NB4 (cell line): ENCODE data around the gene CLBA1.

Experiments
- DNase-seq: peaks from one replicate; pipeline ENCODE4 v3.0.0; 2010; ENCODE audit warnings: low read depth
- H3K4me3 ChIP-seq: one replicate; pipeline ENCODE4 v1.5.1; 2011; ENCODE audit warnings: mild to moderate bottlenecking, low read depth, low read length, moderate library complexity
- MAX ChIP-seq: IDR thresholded peaks from 2 replicates; pipeline ENCODE4 v1.6.1; 2011; ENCODE audit warnings: low read depth, low read length
- MYC ChIP-seq: IDR thresholded peaks from 2 replicates; pipeline ENCODE4 v1.6.1; 2011; ENCODE audit warnings: low read depth, low read length
- POLR2A ChIP-seq: IDR thresholded peaks from 2 replicates; pipeline ENCODE4 v1.6.1; 2011; ENCODE audit warnings: mild to moderate bottlenecking; ENCODE audit not compliant: insufficient read length; ENCODE audit errors: extremely low read depth
- TF ChIP-seq, protein P1 (sequence below): IDR thresholded peaks from one replicate; pipeline ENCODE4 v1.5.1; 2012; ENCODE audit warnings: low read depth, low read length

The CLBA1 gene

GRCh38 chr14:104968153-104968527 is 17.4 kb upstream of the CLBA1 start:
- DNase-seq: no peak
- TF ChIP-seq, protein P1, sequence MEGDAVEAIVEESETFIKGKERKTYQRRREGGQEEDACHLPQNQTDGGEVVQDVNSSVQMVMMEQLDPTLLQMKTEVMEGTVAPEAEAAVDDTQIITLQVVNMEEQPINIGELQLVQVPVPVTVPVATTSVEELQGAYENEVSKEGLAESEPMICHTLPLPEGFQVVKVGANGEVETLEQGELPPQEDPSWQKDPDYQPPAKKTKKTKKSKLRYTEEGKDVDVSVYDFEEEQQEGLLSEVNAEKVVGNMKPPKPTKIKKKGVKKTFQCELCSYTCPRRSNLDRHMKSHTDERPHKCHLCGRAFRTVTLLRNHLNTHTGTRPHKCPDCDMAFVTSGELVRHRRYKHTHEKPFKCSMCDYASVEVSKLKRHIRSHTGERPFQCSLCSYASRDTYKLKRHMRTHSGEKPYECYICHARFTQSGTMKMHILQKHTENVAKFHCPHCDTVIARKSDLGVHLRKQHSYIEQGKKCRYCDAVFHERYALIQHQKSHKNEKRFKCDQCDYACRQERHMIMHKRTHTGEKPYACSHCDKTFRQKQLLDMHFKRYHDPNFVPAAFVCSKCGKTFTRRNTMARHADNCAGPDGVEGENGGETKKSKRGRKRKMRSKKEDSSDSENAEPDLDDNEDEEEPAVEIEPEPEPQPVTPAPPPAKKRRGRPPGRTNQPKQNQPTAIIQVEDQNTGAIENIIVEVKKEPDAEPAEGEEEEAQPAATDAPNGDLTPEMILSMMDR: no peak
- no peak for TF ChIP-seq MYC
- no peak overlapping the region for H3K4me3 ChIP-seq

GRCh38 chr14:104968541-104969401 is 16.8 kb upstream of the CLBA1 start:
- TF ChIP-seq, protein P1: no peak
- TF ChIP-seq POLR2A (no peak), MYC (no peak), MAX (no peak)
- peak; percentile 42 for DNase-seq
- H3K4me3 ChIP-seq: no peak overlapping the region

GRCh38 chr14:104969741-104970230 is 15.8 kb upstream of the CLBA1 start:
- TF ChIP-seq MAX (no peak), POLR2A (no peak), MYC (no peak)
- TF ChIP-seq, protein P1: no peak
- DNase-seq: no peak
- H3K4me3 ChIP-seq: no peak overlapping the region

GRCh38 chr14:104970231-104971068 is 15.1 kb upstream of the CLBA1 start:
- DNase-seq: no peak
- H3K4me3 ChIP-seq: no peak overlapping the region
- TF ChIP-seq POLR2A: no peak
- TF ChIP-seq MAX: no peak
- no peak for TF ChIP-seq MYC
- TF ChIP-seq, protein P1: no peak

- no peak for TF ChIP-seq MYC
- TF ChIP-seq MAX: no peak
- TF ChIP-seq, protein P1: no peak
- TF ChIP-seq POLR2A: no peak
- no peak overlapping the region for H3K4me3 ChIP-seq
- no peak for DNase-seq
These were observed 13.9 kb upstream of the CLBA1 start for GRCh38 chr14:104971447-104972240.
